T1000 (cell line): Measurements from ENCODE around the gene RNASE4.
"Not testable (repeated sequence)": the region's sequence is repeated elsewhere in the genome, so short reads cannot be mapped to it uniquely, and the experiment has no call there.

ENCODE experiments used
- DNase-seq: peaks from one replicate; lab custom pipeline; 2025; ENCODE audit warnings: mixed read lengths; lab: John Stamatoyannopoulos, UW

RNASE4 gene

DNA sequence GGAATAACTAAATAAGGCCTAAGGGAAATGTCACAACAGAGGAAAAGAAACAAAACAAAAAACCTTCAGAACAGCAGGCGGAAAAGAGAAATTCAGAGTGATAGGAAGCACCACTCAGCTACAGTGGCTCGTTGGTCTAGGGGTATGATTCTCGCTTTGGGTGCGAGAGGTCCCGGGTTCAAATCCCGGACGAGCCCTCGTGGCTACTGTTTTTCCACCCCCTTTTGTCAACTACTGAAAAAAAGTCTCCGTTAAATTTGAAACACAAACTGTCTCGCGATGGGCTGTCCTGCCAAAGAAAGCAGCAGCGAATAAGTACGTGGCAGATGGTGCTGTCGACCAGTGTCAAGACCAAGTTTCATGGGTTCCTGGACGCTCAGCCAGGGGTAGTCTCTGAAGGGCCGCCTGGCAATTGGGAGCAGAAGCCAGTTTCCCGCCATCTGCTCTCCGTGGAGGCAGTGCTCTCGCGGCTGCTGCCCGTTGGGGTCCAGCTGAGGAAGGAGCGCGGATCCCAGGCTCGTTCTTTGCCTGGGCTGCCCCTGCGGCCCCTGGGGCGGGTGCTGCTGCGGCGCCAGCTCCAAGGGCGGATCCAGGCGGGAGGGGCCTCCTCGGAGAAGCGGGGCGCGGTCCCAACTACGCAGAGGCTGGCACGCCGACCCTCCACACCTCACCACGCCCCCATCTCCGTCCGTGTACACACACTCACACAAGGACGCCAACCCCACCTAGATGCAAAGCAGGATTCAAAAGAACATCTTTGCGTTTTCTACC is at the start of gene RNASE4:
RNASE4 (plus strand) TSS at position 670 of the 771 bp plus-strand sequence. CDS start 14,812 bp downstream, outside the sequence.
- peak; percentile 76 for DNase-seq

DNA sequence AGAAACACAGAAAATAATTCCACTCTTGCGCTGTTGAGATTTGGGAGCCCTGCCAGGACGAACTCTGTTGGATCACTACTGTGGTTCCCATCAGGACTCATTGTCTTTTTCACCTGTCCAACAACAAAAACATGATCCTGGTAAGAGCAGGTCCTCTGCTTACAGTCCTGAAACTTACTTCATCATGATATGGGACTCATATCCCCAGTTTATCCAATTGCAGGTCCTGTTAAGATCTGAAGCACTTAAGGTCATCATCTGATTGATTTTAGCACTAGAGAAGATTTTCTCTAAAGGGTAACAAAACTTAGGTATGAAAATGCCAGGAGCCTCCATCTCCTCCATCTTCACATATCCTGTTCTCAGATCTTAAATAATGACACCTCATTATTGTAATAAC is 42.8 kb upstream of the RNASE4 start, which contains the start of gene OR6S1:
OR6S1 (minus strand) TSS at position 101 of the 400 bp plus-strand sequence; CDS start at position 101, 0 bp downstream.
- DNase-seq = no peak

- DNase-seq = no peak
Observed at GRCh38 chr14:20642182-20642581, 42.2 kb upstream of the RNASE4 start.

- DNase-seq = not testable (repeated sequence)
Observed at GRCh38 chr14:20642755-20643154, 41.6 kb upstream of the RNASE4 start.

DNA sequence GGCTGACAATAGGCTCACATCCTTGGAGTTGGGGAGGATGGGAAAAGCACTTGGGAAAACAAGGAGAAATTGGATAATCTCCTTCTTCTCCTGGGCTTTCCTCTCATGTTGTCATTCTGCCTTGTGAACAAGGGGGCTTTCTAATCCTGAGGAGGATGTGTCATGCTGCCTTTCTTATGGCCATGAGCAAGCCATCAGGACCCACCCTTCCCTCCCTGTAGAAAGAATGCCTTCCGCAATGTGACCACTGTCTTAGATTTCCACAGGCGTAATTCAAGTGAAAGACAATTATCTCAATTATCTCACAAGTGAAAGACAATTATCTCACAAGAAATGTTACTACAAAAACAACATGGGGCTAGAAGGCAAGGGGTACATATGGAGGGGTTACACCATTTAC is 39.8 kb upstream of the RNASE4 start:
- DNase-seq = no peak

DNA sequence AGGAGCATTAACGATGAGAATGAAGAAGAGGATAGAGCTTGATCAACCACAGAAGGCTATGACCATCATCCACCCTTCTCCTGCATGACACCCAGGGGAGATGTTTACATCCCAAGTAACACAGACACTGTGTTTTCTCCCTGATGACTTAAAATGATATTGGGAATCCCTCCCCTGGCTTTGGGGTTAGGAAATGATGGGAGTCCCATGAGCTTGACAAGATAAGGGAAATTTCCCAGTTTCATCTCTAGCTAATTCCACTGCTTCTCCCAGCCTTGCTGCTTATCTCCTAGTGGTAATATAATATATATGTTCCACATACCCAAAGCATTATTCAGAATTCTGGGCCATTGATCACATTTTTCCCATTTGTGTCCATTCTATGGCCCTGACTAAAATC is 38.9 kb upstream of the RNASE4 start:
- no peak for DNase-seq

- DNase-seq = no peak
Observed at GRCh38 chr14:20652996-20653975, 31.1 kb upstream of the RNASE4 start.

- DNase-seq = no peak
Observed at GRCh38 chr14:20655851-20656250, 28.5 kb upstream of the RNASE4 start.

DNA sequence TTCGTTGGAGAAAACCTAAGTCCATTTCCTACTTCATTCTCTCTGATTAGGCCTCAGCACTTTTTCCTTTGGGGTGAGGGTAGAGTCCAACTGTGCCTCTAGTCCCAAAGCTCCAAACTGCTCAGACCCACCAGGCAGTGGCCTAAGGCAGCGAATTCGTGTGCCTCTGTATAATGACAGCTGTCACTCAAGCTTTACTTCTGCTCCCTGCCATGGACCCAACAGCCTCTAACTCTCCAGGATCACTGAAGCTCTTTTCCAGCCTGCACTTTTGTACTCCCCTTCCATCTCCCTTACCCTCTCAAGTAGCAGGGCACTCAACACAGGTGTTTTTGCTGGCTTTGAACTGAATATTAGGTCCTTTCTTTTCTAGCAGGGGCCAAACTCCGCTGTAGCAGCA is 28.1 kb upstream of the RNASE4 start:
- no peak for DNase-seq

- no peak for DNase-seq
Observed at GRCh38 chr14:20657216-20658211, 26.8 kb upstream of the RNASE4 start.

DNA sequence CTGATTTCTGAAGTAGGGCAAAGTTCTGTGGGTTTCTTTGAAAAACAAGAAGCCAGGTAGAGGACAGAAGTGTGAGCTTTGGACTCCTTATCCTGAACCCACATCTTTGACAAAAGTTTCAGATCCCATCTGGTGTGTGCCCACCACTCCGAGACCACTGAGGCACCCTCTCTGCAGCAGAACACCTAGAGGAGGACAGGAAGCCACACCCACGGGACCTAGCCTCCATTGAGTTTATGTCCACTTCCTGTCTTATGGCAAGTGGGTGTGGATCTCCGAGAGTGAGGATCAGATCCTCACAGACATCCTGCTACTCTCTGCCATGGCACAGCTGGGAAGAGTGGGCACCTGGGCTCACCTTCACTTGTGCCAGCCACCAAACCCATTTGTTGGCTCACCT is 26.1 kb upstream of the RNASE4 start:
- DNase-seq = no peak

DNA sequence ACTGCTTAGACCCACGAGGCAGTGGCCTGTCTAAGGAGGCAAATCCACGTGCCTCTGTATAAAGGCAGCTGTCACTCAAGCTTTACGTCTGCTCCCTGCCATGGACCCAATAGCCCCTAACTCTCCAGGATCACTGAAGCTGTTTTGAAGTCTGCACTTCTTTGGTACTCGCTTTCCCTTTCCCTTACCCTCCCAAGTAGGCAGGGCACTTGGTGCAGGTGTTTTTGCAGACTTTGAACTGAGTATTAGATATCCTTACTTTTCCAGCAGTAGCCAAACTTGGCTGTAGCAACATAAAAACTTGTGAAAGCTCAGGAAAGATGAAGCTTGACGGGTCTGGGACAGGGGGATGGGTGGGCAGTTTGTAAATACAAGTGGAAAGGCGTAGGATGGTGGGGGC is 25.0 kb upstream of the RNASE4 start:
- no peak for DNase-seq

DNA sequence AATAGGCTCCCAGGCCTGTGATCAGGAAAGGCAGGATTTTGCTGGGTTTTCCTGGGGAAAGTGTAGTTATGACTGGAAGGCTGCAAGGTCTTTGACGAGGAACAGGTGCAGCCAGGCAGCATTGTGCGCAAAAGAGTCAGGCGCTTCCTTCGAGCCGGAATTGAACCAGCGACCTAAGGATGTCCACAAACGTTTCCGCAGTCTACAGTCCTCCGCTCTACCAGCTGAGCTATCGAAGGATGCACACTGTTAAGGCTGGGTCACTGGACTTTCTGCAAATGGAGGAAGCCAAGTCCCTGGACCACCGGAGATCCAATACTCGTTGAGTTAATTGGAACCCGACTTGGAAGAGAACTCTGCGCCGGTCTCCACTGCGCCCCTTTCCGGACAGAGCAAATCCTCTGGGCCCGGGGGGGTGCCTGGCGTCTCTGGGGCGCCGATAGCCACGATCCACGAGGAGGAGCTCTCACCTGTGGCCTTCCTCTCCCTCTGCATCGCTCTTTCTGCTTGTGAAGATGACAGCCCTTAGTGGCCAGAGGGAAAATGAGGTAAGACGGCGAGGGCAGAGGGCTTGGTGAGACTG is 24.5 kb upstream of the RNASE4 start:
- DNase-seq = no peak

GRCh38 chr14:20661197-20661596 is 23.2 kb upstream of the RNASE4 start:
- no peak for DNase-seq

DNA sequence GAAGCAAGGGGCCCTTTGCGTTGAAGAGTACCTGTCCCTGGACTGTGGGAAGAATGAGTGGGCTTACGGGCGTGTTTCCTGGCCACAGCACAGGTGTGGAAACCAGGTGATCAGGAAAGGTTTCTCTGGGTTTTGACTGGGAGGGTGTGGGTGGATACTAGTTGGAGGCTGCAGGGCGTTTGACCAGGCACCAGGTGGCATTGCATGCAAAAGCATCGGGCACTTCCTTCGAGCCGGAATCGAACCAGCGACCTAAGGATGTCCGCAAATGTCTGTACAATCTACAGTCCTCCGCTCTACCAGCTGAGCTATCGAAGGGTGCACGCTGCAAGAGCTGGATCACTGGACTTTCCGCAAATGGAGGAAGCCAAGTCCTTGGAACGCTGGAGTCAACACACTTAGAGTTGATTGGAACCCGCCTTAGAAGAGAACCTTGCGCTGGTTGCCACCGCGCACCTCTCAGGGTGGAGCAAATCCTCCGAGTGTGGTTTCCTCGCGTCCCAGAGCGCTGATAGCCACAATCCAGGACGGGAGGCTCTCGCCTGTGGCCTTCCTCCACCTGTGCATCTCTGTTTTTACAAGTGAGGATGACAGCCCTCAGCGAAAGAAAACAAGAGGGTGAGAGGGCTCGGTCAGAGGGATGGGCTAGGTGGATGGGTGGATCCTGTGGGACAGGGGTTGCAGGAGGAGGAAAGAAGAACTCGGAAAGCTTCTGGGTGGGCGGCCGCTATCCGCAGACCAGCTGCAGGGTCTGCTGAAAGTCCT is 21.2 kb upstream of the RNASE4 start:
- DNase-seq = no peak

GRCh38 chr14:20666400-20666961 is 17.9 kb upstream of the RNASE4 start:
- DNase-seq = not testable (repeated sequence)

- no peak for DNase-seq
Observed at GRCh38 chr14:20667957-20668356, 16.4 kb upstream of the RNASE4 start.

DNA sequence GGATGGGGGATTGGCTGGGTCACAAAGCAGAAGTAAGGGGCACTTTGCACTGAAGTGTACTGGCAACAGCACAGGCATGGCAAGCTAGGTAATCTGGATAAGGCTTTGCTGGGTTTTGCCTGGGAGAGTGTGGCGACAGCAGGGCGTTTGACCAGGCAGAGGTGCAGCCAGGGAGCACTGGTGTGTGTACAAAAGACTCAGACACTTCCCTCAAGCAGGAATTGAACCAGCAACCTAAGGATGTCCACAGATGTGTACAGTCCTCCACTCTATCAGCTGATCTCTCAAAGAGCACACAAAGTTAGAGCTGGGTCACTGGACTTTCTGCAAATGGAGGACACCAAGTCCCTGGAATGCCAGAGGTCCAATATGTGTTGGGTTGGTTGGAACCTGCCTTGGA is 15.4 kb upstream of the RNASE4 start:
- no peak for DNase-seq

GRCh38 chr14:20671597-20672283 is 12.6 kb upstream of the RNASE4 start:
- no peak for DNase-seq
